ENCODE results near the gene NIT1.

Gene NIT1

DNA sequence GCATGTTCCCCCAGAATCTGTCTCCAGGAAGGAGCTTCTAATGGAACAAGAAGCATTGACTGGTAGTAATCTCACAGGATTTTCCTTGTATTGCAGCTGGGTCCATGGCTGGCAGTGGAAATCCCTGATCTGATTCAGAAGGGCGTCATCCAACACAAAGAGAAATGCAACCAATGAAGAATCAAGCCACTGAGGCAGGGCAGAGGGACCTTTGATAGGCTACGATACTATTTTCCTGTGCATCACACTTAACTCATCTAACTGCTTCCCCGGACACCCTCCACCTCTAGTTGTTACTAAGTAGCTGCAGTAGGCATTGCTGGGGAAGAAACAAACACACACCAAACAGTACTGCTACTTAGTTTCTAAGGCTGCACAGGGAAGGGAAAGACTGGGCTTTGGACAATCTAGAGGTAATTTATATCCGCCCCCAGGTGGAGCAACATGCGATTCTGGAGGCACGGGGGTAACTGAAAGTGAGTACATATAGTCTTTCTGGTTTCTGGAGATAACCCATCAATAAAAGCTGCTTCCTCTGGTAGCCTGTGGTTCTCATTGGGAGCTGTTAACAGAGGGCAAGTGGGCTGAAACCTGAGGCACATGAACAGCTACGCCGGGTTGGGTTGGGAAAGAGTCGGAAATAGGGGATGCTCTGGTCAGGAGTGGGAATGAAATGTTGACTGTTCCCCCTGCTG is 40.6 kb downstream of the NIT1 start:
- no peak for FAIRE-seq

DNA sequence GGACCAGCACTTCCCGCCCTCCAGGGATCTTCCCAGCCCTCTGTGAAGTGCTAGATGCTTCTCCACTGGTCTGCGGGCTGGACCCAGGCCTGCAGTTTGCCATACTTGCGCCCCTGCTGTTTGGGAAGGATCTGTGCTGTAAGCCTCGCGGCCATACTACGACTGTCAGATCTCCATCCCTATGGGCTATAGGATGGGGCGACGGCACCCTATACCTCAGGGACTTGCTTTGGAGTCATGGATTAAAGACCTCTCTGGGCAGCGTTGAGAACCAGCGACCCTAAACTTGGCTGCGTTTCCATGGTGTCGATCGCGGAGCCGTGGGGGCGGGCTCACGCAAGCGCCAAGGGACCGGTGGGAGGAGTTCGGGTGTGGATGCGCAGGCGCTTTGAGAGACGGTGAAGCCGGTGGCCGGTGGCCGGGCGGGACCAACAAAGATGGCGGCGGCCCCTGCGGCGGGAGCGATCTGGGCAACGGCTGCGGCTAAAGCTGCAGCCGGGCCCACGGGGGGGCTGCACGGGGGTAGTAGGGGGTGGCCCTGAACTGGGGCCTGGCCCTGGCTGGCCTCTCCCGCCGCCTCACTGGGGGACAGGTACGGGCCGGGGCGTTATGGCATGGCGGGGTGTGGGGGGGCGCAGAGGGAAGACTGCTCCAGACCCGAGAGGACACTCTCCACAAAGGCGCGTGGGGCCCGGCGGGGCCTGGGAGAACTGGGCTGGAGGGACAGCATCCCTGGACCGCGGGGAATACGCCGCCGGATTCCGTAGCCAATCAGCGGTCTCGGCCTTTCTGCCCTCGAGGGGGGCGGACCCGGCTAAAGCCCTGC is 41.4 kb downstream of the NIT1 start, which contains the start of gene USP21:
Gene USP21, plus strand, starts transcription at position 414 of the 826 bp plus-strand sequence. CDS start 1,141 bp downstream, outside the sequence.
- no peak for FAIRE-seq

DNA sequence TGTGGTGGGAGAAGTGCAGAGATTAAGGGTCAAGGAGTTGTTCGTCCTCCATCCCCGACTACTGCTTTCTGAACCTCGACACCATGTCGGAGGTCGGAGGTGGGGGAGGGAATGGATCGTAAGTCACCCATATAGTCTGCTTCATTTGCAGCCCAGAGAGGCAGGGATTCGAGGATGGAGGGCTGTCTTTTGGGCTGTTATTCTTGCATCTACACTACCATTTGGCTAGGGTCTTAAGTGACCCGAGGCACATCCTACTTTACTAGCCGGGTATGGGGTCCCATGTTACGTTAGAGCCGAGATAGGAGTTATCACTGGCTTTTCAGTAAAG is 42.0 kb downstream of the NIT1 start:
- FAIRE-seq, result no peak

DNA sequence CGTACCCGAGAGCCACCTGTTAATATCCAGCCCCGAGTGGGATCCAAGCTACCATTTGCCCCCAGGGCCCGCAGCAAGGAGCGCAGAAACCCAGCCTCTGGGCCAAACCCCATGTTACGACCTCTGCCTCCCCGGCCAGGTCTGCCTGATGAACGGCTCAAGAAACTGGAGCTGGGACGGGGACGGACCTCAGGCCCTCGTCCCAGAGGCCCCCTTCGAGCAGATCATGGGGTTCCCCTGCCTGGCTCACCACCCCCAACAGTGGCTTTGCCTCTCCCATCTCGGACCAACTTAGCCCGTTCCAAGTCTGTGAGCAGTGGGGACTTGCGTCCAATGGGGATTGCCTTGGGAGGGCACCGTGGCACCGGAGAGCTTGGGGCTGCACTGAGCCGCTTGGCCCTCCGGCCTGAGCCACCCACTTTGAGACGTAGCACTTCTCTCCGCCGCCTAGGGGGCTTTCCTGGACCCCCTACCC is 42.8 kb downstream of the NIT1 start:
- no peak for FAIRE-seq

DNA sequence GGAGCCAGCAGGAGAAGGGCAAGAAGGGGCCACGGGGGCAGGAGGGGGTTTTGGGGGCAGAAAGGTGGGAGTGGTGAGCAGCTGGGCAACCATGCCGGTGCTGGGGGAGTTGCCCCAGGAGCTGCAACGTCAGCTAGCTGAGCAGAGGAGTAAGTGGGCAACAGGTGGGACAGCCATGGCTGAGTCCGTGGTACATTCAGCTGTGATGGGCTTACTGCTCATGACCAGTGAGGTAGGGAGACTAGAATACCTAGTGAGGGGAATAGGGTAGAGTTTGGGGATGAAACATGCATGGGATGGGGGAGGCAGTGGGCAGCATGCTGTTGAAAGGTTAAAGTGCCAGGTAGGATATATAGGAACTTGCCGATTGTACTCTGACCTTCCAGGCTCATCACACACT is 43.7 kb downstream of the NIT1 start:
- FAIRE-seq, result no peak

DNA sequence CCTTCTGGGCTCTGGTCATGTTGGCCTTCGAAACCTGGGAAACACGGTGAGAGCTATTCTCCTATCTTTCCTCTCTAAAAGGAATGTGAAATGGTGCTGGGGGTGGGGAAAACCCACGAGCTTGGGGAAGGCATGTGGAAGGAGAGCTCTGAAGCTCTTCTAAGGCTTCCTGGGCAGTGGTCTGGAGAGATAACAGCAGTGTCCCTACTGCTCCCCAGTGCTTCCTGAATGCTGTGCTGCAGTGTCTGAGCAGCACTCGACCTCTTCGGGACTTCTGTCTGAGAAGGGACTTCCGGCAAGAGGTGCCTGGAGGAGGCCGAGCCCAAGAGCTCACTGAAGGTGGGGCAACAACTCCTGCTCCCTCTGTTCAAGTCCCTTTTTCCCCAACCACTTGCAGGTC is 44.1 kb downstream of the NIT1 start:
- FAIRE-seq, result no peak

DNA sequence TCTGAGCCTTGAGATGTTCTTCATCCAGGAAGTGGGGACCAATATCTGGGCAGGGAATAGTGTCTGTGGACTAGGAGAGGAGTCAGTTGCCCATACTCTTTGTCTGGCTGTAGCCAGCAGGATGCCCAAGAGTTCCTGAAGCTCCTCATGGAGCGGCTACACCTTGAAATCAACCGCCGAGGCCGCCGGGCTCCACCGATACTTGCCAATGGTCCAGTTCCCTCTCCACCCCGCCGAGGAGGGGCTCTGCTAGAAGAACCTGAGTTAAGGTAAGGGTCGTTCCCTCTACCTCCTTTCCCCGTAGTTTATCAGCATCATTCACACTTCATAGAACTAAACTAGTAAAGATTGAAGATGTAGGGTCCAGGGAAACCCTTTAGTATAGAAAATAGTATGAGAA is 44.9 kb downstream of the NIT1 start:
- FAIRE-seq, result no peak

DNA sequence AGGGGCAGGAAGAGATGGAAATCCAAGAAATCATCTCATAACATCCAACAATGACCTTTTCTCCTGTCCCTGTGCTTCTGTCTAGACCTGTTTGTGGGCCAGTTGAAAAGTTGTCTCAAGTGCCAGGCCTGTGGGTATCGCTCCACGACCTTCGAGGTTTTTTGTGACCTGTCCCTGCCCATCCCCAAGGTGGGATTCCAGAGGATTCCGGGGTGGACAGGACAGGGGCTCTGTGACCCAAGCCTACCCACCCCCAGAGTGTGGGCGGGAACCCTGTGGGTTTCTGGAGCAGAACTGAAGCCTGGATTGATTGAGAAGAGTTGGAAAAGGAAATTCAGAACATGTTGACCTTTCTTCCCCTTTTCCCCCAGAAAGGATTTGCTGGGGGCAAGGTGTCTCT is 45.9 kb downstream of the NIT1 start:
- FAIRE-seq, result no peak

DNA sequence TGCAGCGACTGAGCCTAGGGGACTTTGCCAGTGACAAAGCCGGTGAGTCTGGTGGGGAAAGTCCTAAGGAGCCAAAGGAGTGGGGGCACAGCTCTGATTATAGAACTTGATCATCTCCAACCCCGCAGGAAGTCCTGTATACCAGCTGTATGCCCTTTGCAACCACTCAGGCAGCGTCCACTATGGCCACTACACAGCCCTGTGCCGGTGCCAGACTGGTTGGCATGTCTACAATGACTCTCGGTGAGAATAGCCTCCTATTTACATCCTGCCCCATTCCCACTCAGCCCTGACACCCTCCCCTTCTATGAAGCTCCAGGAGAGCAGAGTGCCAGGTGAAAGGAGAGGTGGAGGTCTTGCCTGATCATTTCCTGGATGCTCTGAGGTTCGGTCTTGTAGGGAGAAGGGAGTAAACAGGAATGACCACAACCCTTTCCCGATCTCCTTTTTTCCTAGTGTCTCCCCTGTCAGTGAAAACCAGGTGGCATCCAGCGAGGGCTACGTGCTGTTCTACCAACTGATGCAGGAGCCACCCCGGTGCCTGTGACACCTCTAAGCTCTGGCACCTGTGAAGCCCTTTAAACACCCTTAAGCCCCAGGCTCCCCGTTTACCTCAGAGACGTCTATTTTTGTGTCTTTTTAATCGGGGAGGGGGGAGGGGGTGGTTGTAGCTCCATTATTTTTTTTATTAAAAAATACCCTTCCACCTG is 47.2 kb downstream of the NIT1 start:
- FAIRE-seq, result no peak

DNA sequence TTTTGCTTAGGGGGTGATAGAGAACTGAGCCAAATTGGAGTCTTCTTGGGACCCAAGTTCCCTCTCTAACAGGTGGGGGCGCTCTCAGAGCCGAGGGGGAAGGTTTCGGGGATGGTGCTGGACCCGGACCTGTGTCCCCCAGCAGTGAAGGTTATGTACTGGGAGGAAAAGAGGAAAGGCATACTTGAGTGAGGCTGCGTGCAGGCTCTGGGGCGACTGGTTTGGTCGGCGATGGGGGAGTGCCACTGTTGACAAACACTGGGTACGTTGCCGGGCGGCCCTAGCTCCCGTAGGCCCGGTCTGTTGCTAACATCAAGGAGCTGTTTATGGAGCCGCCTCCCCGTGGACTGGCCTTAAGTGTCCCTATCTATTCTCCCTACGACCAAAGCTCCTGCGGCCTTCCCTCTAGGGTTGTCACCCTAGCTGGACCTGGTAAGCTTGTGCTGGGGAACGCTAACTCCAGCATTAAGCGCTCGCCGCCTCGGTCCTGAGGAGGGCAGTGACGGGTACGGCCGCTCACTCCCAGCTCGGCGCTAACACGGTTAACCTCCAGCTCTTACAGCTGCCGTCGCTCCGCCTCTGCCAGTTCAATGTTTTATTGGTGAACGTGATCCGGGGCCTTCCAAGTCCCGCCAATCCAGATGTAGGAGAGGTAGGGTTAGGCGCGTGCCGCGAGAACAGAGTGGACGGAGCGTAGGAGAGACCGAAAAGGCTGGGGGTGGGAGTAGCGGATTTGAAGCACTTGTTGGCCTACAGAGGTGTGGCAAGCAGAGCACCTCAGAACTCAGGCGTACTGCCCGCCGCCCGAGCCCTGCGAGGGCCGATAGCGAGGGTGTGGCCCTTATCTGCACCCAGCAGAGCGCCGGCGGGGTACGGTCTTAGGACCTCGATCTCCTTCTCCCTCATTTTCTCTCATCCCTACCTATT is 48.1 kb downstream of the NIT1 start, which contains the start of gene PPOX:
Gene PPOX, plus strand, starts transcription at position 685 of the 927 bp plus-strand sequence. CDS start 422 bp downstream, outside the sequence.
- FAIRE-seq, result peak; percentile 98

DNA sequence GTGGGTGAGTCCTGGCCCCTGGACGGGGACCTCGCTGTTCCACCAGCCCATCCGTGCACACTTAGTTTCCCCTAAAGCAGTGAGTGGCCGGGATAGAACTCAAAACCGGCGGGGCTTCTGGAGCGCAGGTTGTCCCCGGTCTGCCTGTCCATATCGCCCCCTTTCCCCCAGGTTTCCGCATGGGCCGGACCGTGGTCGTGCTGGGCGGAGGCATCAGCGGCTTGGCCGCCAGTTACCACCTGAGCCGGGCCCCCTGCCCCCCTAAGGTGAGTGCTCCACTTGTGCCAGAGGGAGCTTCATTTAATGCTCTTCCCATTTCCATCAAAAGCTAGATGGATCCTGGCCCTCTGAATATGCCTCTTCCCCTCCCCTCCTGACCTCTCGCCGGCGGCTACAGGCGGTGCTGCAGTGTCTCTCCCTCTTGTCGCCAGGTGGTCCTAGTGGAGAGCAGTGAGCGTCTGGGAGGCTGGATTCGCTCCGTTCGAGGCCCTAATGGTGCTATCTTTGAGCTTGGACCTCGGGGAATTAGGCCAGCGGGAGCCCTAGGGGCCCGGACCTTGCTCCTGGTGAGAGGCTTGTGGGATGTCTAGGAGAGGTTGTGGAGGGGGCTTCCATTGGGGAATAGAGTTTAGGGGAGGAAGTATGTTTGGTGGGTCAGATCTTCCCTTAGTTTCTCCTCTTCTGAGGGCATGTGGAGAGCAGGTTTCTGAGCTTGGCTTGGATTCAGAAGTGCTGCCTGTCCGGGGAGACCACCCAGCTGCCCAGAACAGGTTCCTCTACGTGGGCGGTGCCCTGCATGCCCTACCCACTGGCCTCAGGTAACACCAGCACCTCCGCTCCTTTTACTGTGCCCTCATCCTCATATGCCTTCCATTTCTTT is 49.0 kb downstream of the NIT1 start:
- no peak for FAIRE-seq

DNA sequence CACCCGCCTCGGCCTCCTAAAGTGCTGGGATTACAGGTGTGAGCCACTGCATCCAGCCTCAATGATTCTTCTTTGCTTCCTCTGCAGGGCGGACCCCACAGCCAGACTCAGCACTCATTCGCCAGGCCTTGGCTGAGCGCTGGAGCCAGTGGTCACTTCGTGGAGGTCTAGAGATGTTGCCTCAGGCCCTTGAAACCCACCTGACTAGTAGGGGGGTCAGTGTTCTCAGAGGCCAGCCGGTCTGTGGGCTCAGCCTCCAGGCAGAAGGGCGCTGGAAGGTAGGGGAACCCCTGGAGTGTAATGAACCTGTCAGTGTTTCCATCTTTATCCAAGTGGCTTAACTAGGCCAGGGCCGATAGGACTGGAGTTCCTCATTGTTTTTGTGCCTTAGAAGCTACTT is 51.0 kb downstream of the NIT1 start:
- FAIRE-seq, result no peak
